HG03354 (cell line): Measurements from ENCODE around the gene KRT4.
"Not testable (repeated sequence)": the region's sequence is repeated elsewhere in the genome, so short reads cannot be mapped to it uniquely, and the experiment has no call there.

Experiments used
- ATAC-seq: cut with Tn5 transposase; IDR thresholded peaks from one replicate; pipeline ENCODE4 v1.9.1; 2021; ENCODE audit warnings: mild to moderate bottlenecking; ENCODE audit not compliant: unreplicated experiment, poor library complexity, severe bottlenecking

The KRT4 gene

DNA sequence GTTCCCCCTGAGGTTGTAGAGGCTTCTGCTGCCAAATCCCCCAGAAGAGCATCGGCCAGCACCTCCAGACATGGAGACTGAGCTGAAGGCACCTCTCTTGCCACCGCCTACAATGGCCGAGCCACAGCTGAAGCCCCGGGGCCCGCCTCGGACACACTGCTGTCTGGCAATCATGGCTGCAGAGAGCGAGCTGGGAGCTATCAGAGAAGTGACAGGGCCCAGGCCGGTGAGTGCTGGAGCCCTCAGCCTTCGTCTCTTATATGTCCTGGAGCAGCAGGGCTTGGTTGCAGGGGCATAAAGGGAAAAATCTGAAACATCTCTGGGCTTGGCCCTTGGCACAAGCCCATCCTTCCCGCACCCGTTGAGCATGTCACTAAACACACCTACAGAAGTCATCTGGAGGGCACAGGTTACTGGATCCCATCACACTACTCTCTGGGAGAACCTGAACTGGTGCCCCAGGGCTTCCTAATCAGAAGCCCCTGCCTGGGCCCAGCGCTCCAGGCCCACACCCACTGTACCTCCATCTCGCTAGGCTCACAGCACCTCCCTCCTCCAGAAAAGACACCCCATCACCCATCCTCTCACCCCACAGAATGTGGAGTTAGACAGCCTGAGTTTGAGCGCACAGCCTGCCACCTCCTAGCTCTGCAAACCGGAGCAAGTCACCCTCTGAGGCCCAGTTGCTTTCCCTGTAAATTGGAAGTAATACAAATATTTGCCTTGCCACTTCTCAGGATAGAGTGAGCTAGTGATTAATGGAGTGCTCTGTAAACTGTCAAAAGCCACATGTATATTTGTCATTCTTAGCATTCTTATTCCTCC lies at the start of gene KRT4:
KRT4 (minus strand) TSS at position 232 of the 825 bp plus-strand sequence; CDS start at position 174, 58 bp downstream.
- ATAC-seq: no peak

DNA sequence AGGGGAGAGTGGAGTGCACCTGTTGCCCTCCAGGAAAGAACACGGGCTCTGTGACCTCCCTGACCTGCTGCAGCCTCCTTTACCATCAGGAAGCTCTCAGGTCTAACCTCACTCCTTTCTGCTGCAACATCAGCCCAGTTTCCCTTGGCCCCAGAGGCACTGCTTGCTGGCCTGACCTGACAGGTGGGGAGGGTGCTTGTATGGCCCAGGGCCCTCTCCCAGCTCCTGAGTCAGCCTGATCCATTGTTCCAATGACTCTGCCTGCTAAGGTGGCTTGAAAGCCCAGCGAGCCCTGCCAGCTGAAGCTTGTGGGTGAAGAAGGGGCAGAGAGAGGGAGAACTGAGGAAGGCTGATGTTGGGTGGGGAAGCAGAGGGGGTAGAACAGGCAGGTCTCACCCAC lies 48.1 kb upstream of the KRT4 start:
- ATAC-seq: no peak

DNA sequence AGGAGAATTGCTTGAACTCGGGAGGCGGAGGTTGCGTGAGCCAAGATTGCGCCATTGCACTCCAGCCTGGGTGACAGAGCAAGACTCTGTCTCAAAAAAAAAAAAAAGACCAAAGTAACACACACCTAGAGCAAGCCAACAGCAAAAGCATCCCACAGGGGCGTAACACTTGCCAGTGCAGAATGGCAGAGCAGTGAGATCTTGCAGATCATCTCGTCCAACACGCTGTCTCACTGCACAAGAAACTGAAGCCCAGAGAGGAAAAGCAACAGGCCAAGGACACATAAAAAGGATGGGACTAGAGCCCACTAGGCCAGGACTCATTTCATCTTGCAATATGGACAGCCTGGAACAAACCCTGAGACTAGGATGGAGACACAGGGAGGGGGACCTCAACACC lies 47.6 kb upstream of the KRT4 start:
- ATAC-seq: no peak

DNA sequence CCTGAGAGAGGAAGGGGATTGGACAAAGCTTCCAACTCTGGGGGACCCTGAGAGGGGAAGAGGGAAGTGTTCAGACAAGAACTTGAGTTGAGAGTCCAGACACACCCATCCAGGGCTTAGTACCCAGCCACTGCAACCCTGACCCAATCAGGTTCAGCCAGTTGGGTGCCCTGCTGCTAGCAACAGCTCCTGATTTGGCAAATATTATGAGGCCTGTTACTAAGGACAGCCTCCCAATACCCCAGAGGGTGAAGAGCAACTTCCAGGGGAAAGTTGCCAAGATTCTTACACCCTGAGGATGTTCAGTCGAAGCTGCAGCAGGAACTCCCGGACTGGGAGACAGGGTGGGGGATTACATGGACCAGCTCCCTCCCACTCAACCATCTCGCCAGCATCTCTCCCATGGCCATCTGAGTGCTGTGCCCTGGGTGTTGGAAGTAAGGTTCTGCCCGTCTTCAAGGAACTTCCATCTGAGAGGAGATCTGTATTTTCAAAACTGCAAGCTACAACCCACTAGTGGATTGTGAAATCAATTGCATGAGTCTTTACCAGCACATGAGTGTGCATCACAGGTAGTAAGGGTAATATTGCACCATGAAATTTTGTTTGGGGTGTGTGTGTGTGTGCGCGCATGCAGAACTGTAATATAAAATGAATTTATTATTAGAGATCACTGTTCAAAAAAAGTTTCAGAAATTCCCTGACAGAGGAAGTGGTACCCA lies 46.3 kb upstream of the KRT4 start:
- ATAC-seq: no peak

DNA sequence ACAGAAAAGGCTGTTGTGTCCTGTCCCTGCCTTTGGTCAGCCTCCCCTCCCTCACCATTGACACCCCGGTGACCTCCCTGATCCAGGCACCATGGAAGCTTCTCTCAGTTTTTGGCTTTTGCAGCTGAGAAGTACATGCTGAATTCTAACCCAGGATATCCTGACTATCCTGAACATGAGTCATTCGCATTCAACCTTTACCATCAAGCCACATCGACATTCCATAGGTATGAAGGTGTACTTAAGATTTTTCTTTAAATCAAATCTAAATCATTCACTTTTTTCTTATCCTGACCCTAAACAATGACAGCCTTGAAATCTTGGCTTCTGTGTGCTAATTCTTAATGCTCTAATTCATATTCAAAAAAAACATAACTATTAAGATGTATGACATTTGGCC lies 43.6 kb upstream of the KRT4 start:
- ATAC-seq: no peak

DNA sequence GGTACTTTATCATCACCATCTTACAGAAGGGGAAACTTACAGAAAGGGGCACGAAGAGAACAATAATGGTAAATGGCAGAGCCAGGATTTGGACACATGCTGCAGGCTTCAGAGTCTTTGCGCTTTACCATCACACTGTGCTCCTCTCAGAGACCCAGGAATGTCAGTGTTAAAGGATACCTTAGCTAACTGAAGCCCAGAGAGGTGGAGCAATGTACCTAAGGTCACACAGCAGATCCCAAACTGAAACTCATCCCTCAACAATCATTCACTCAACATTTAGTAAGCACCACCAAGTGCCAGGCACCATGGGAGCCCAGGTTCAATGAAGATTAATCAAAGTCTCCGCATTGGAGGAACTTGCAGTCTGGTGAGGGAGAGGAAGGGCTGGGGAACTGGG lies 42.9 kb upstream of the KRT4 start:
- no peak for ATAC-seq

DNA sequence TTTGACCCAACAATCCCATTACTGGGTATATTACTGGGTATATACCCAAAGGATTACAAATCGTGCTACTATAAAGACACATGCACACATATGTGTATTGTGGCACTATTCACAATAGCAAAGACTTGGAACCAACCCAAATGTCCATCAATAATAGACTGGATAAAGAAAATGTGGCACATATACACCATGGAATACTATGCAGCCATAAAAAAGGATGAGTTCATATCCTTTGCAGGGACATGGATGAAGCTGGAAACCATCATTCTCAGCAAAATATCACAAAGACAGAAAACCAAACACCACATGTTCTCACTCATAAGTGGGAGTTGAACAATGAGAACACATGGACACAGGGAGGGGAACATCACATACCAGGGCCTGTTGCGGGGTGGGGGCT lies 42.2 kb upstream of the KRT4 start:
- not testable (repeated sequence) for ATAC-seq

DNA sequence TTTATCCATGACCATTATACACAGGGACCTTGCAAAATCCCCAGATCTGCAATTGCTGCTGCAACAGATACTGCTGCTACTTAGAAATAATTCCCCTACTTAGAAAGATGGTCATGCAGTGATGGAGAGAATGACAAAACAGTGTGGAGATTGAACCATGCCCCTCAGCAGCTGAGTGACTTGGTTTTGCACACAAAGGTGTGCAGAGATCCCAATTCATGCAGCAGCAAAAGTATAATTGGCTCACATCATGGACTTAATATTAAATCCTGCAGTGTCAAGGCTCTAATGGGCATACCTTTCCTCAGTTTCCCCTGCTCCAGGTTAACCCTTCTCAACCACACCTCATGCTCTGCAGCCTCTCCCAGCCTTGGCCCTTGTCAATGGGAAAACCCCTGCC lies 37.9 kb upstream of the KRT4 start:
- no peak for ATAC-seq

DNA sequence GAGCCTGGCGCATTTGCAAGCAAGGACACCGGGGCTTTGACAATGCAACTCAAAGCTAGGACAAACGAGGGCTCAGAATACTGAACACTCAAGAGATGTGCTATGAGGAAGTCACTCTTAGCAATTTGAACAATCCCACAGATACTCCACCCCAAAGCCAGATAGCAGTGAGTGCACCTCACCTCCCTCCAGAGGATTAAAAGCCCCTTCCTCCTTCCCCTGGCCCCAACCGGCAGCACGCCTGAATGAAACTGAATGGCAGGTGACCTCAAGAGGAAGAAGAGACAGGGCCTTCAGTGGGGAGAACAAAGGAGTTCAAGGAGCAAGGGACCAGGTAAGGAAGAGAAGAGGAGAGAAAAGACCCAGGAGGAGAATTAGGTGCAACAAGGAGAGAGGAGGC lies 36.8 kb upstream of the KRT4 start:
- no peak for ATAC-seq

DNA sequence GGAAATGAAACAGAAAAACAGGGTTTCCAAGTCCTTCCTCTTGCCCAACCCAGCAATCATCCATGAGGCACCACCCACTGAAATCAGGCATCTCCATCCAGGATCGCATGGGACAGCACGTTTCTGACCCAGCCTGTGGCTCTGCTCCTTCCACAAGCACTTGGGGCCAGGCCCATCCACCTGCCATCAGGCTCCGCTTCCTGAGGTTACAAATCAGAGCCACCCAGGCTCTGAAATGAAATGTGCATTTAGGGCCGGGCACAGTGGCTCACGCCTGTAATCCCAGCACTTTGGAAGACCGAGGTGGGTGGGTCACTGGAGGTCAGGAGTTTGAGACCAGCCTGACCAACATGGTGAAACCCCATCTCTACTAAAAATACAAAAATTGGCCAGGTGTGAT lies 35.6 kb upstream of the KRT4 start:
- ATAC-seq: no peak

DNA sequence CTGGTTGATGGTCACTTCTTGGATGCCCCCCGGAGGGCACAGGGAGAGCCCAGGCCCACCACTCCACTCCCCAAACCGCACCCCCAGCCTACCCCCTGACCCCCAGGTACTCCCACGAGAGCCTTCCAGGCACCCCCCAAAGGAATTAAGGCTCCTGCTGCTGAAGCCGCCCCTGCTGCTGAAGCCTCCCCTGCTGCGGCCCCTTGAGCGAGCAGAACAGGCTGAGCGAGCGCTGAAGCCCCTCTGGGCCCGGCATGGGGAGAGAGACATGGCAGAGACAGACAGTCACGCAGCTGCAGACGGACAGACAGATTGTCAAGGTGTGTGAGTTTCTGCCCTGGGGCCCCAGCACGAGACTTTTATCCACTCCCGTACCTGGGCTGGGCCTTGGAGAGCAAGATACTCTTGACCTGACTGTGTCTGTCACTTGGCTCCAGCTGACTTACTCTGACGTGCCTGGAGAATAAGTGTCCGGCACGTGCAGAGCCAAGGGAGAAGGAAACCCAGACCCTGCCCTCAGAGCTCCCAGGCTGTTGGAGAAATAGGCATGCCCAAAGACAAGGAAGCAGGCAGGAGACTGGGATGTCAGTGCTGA lies 34.8 kb upstream of the KRT4 start, which contains the start of gene KRT78:
KRT78 (minus strand) TSS at position 334 of the 595 bp plus-strand sequence; CDS start at position 270, 64 bp downstream.
- no peak for ATAC-seq

DNA sequence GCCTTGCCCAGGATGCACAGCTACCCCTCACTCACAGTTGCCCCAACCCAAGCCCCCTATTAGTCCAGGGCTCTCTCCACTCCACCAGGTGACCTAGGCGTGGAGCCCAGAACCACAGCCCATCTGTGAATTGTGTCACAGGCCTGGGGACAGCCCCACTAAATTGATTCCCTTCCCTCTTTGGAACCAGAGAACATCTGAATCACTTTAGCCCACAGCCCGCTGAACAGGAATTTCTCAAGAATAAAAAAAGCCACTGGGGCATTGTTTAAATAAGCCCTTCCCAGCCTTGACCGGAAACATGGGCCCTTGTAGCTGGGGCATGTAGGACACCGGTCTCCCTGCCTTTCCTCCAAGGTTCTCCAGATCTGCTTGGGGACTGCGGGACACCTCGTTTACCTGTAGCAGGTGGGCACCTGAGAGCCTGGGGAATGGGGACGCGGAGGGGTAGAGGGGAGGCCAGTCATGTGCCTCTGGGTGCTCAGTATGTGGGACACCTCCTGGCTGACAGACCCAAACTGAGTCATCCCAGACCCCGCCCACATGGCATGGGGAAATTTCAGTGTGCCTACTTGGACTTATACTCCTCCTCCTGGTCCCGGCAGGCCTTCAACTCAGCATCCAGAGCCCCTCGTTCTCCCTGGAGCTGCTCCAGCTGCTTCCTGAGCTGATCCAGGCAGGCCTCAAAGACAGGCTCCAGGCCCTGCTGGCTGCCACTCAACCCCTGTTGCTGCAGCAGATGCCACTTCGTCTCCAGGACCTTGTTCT lies 33.6 kb upstream of the KRT4 start:
- ATAC-seq: no peak

DNA sequence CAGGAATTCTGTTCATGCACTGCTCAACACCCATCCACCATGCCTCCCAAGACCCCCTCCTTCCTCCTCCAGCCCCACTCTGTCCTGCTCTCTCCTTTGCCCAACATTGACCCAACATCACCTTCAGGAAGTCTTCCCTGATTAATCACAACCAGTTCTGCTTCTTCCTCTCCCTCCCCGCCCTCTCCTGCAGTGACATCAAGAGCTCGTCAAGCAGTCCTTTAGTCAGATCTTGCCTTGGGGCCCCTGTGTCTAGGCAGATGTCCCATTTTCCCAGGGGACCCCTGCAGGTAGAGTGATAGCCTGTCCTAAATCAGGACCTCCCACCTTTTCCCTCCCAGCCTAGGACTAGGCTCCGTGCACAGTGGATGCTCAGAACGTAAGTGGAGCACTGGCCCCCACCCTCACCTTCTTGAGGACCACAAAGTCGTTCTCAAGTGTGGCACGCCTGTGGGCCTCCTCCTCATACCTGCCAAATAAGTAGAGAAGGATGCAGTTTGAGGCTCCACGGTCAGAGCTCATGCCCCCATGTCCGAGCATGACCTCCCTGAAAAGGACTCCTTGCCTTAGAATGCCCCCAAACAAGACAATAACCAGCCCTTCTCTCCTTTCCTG lies 32.5 kb upstream of the KRT4 start:
- ATAC-seq: no peak

DNA sequence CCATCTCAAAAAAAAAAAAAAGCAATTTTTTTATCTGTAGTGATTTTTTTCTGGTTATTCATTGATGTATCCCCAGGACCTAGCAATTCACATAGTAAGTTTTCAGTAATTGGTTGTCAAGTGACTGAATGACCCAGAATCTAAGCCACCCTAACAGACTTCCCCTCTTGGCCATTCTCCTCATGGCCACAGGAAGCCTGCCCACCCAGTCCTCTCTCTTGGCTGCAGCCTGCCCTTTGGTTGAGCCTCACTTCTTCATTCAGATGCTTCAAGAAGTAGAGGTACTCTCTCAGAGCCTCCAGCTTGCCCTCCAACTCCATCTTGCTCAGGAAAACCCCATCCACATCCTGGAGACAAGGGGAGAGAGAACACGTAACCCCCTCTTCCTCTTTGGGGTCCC lies 32.0 kb upstream of the KRT4 start:
- ATAC-seq: no peak

DNA sequence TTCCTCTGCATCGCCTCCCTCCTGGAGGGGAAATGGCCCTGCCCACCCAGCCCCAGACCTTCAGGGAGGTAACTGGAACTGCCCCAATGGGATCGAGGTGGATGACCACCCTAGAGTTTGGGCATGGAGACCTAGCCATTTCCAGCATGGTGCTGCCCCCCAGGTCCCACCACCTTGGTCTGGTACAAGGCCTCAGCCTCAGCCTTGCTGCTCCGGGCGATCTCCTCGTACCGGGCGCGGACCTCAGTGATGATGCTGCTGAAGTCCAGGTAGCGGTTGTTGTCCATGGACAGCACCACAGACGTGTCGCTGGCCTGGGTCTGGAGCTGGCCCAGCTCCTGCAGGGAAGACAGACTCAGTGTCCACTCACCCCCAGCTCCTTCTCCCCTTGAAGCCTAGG lies 30.5 kb upstream of the KRT4 start:
- ATAC-seq: no peak

DNA sequence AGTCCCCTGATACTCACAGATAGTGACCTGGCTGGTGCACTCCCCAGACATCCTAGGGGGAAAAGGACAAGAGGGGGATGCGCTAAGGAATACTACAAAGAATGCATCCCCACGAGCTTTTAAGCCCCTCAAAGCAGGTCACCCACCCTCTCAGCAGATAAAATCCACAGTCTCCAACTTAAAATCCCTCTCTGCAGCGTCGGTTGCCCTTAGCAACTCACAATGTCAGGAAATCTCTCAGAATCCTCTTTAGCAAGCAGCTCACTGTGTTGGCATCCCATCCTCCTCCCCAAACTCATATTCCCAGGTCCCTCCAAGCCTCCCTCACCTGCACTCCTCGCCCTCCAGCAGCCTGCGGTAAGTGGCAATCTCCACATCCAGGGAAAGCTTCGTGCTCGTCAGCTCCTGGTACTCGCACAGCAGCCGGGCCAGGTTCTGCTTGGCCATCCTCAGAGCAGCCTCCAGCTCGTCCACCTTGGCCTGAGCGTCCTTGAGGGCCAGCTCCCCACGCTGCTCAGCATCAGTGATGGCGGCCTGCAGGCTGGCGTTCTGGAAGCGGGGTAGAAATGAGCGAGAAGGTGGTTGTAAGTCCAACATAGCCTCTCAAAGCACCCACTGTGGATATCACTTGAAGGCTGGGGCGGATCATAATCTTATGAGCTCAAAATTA lies 25.7 kb upstream of the KRT4 start:
- ATAC-seq: no peak

DNA sequence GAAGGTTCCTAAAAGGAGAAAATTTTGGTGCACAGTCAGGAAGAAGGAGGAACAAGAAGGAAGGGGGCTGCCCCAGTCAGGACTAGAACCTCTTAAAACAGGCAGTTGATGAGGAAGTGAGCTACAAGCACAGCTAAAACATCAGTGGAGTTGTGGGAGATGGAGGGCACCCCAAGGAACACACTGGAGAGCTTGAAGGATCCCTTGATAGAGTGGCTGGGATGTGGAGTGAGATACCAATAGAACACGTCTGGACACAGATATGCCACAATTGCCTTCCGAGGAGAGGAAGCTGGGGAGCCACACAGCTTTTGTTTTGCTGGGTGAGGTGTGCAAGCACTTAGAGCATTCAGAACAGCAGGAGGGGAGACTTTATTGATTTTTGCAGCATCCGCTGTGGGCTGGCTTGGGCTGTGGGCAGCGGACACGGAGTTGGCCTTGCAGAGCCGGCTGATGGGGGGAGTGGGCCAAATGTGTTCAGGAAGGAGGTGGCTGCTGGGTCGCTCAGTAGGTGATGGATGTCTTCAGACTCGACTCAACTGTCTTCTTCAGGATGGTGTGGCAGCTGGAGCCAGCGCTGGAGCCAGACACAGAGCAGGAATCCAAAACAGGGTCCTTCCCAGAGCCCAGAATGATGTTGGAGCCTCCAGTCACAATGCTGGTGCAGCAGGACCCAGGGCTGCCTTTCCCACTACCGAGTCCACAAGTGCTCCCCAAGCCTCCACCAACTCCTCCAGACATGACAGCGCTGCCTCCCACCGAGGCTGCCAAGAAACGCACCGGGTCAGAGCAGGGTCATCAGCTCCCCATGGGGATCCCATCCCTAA lies 24.9 kb upstream of the KRT4 start:
- no peak for ATAC-seq
